ENCODE data around the gene PRDM15.

The PRDM15 gene

GRCh38 chr21:41839387-41840000 is 39.6 kb downstream of the PRDM15 start:
- no peak for DNase-seq (ENCODE audit: low spot score)

- no peak for DNase-seq (ENCODE audit: low spot score)
Observed at GRCh38 chr21:41837756-41838297, 41.3 kb downstream of the PRDM15 start.

- no peak for DNase-seq (ENCODE audit: low spot score)
Observed at GRCh38 chr21:41836166-41837015, 42.8 kb downstream of the PRDM15 start.

- DNase-seq (ENCODE audit: low spot score), result no peak
Observed at GRCh38 chr21:41835711-41836154, 43.4 kb downstream of the PRDM15 start.

GRCh38 chr21:41834926-41835663 is 44.0 kb downstream of the PRDM15 start:
- DNase-seq (ENCODE audit: low spot score), result no peak

GRCh38 chr21:41834252-41834925 is 44.8 kb downstream of the PRDM15 start:
- no peak for DNase-seq (ENCODE audit: low spot score)

GRCh38 chr21:41833497-41834115 is 45.5 kb downstream of the PRDM15 start:
- DNase-seq (ENCODE audit: low spot score), result no peak

GRCh38 chr21:41832596-41833496 is 46.3 kb downstream of the PRDM15 start:
- DNase-seq (ENCODE audit: low spot score), result no peak

GRCh38 chr21:41831866-41832595 is 47.1 kb downstream of the PRDM15 start:
- DNase-seq (ENCODE audit: low spot score), result no peak

GRCh38 chr21:41831453-41831831 is 47.7 kb downstream of the PRDM15 start:
- no peak for DNase-seq (ENCODE audit: low spot score)

GRCh38 chr21:41830764-41831452 is 48.2 kb downstream of the PRDM15 start:
- no peak for DNase-seq (ENCODE audit: low spot score)

GRCh38 chr21:41830145-41830707 is 48.9 kb downstream of the PRDM15 start:
- DNase-seq (ENCODE audit: low spot score), result no peak

GRCh38 chr21:41828884-41829360 is 50.2 kb downstream of the PRDM15 start:
- DNase-seq (ENCODE audit: low spot score), result no peak

- DNase-seq (ENCODE audit: low spot score), result no peak
Observed at GRCh38 chr21:41827951-41828883, 50.9 kb downstream of the PRDM15 start.

GRCh38 chr21:41825881-41826280 is 53.3 kb downstream of the PRDM15 start:
- DNase-seq (ENCODE audit: low spot score), result no peak

- DNase-seq (ENCODE audit: low spot score), result no peak
Observed at GRCh38 chr21:41825216-41825615, 53.9 kb downstream of the PRDM15 start.

GRCh38 chr21:41824466-41825207 is 54.5 kb downstream of the PRDM15 start:
- no peak for DNase-seq (ENCODE audit: low spot score)
